AG04450 (cell line): Measurements from ENCODE around the gene TINAGL1. TPM values are rescaled to one million over a fixed set of nuclear protein-coding genes. Genes with fewer than 3 reads are reported as not detected.

ENCODE experiments used
- CTCF ChIA-PET: fragments of 300-600, 350-600 bp; formaldehyde crosslinking; extraction: SDS; loops from one replicate; lab custom pipeline; 2022; ENCODE audit warnings: antibody characterized with exemption, inconsistent platforms; lab: Charles Lee
- POLR2A ChIA-PET: fragments of 350-600 bp; formaldehyde crosslinking; extraction: SDS; loops from one replicate; lab custom pipeline; 2021; ENCODE audit warnings: antibody characterized with exemption, inconsistent platforms; lab: Yijun Ruan, JAX
- DNase-seq: peaks from one replicate; pipeline ENCODE4 v3.0.0-alpha.2; 2011; ENCODE audit warnings: low read depth, low spot score
- H3K27ac ChIP-seq: one replicate; pipeline ENCODE4 v1.5.1; 2012; ENCODE audit warnings: low read depth, low read length, control low read depth
- H3K27me3 ChIP-seq: one replicate; pipeline ENCODE4 v1.6.0; 2012; ENCODE audit warnings: low read length; ENCODE audit not compliant: control insufficient read depth, insufficient read depth
- H3K4me3 ChIP-seq: 2 replicates; pipeline ENCODE4 v1.5.1; 2011; ENCODE audit warnings: mild to moderate bottlenecking, low read depth, low read length, control low read depth
- H3K9me3 ChIP-seq: 2 replicates; pipeline ENCODE4 v1.5.1; 2012; ENCODE audit warnings: low read length; ENCODE audit not compliant: control insufficient read depth, insufficient read depth
- polyA plus RNA-seq: library from polyadenylated mRNA; depleted of rRNA; stranded (reverse); fragments of >200 nt; gene quantifications from 2 replicates; pipeline ENCODE4 v1.2.3, GENCODE V29; 2011
- TF ChIP-seq, protein P1 (sequence below): IDR thresholded peaks from 2 replicates; pipeline ENCODE4 v1.5.1; 2011; ENCODE audit warnings: low read depth, low read length, control low read depth, inconsistent platforms

The TINAGL1 gene
- polyA plus RNA-seq, 1 experiment: 0.36 TPM

DNA sequence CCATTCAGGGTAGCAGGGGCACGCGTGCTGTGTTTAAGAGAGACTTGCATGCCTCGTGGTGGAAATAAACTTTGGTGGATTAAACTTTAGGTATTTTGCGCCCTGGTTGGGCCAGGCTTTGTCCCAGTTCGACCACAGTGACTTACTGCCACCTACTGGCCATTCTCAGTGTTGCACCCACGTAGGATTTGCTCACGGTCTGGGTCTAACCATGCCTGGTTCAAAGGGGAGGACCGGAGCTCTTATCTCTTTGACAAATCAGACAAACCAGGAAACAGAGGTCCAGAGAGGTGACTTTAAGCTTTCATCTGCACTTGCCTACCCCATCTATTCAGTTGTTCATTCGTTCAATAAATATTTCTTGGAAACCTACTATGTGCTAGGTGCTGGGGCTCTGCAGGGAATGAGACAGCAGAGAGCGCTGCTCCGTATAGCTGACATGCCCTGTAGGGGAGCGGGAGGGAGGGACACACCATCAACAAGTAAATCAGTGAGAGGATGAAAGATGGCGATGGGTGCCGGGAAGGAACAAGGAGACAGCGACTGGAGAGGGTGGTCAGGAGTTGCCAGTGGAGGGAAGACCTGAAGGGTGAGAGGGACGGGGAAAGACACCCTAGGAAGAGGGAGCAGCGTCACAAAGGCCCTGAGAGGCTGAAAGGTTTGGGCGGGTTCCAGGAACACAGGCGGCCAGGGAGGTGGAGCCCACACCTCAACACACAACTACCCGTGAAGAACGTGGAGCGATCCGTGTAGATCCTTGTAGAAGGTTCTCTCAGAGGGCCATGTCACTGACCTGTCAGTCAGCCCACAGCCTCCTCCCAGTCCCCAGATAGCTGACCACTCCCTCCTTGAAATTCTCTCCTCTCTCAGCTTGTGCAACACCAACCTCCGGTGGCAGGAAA lies 27.2 kb upstream of the TINAGL1 start:
- peak; percentile 70 for DNase-seq
- peaks cover 20% of the 10 kb centered on the region for H3K27me3 ChIP-seq
- ChIA-PET POLR2A (interaction anchor here (0.6 to 1.2 kb wide), 3 partner anchors 97 to 253 kb away, joined by 3 to 4 read pairs (median 3); partner anchors contain the start of genes SNRNP40 and ZCCHC17), CTCF (interaction anchor here (0.5 to 3.9 kb wide), 54 partner anchors 9 to 498 kb away, joined by 3 to 57 read pairs (median 4); partner anchors contain the start of gene FABP3)
- H3K9me3 ChIP-seq: no peaks in the 10 kb centered on the region
- peak overlapping the region; percentile 49 for H3K4me3 ChIP-seq
- no peak overlapping the region for H3K27ac ChIP-seq
- TF ChIP-seq, protein P1, sequence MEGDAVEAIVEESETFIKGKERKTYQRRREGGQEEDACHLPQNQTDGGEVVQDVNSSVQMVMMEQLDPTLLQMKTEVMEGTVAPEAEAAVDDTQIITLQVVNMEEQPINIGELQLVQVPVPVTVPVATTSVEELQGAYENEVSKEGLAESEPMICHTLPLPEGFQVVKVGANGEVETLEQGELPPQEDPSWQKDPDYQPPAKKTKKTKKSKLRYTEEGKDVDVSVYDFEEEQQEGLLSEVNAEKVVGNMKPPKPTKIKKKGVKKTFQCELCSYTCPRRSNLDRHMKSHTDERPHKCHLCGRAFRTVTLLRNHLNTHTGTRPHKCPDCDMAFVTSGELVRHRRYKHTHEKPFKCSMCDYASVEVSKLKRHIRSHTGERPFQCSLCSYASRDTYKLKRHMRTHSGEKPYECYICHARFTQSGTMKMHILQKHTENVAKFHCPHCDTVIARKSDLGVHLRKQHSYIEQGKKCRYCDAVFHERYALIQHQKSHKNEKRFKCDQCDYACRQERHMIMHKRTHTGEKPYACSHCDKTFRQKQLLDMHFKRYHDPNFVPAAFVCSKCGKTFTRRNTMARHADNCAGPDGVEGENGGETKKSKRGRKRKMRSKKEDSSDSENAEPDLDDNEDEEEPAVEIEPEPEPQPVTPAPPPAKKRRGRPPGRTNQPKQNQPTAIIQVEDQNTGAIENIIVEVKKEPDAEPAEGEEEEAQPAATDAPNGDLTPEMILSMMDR: peak; percentile 90

DNA sequence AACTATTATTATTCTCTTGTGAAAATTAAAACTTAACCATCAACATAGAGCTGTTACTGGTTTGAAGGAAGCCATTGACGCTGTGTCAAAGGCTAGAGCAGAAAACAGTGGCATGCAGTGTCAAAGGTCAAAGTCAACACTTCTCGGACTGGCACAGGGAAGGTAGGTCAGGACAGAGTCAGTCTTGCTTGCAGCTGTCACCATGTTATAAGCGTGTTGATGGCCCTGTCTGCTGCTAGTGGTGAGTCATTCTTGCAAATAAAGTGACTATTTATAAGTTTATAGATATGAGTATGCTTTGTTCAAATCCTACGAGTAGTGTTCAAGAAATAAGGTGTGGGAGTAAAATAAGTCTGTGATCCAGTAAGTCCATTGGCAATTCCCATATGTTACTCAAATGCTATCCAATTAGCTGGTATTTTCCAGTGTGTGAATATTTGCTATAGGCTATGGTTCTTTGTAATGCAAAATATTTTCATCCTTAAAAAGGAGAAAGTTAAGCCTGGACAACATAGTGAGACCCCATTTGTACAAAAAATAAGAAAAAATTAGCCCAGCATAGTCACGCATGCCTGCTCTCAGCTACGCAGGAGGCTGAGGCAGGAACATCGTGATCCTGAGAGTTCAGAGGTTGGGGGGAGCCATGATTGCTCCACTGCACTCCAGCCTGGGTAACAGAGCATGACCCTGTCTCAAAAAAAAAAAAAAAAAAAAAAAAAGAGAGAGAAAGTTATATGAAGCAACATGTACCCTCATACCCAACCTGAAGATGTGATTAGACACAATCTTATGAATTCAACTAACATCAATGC lies 26.3 kb upstream of the TINAGL1 start:
- POLR2A ChIA-PET: interaction anchor here (1.1 to 1.2 kb wide), 2 partner anchors 239 to 254 kb away, joined by 3 to 4 read pairs; partner anchors contain the start of genes SNRNP40 and ZCCHC17
- CTCF ChIA-PET: interaction anchor here (0.6 to 3.9 kb wide), 30 partner anchors 11 to 388 kb away, joined by 3 to 57 read pairs (median 5); partner anchors contain the start of gene FABP3
- Histone ChIP-seq H3K27me3 (peaks cover 19% of the 10 kb centered on the region), H3K4me3 (no peak overlapping the region; the same call in 1 of the 2 replicates), H3K9me3 (no peaks in the 10 kb centered on the region), H3K27ac (no peak overlapping the region)
- TF ChIP-seq, protein P1: no peak
- DNase-seq: no peak

DNA sequence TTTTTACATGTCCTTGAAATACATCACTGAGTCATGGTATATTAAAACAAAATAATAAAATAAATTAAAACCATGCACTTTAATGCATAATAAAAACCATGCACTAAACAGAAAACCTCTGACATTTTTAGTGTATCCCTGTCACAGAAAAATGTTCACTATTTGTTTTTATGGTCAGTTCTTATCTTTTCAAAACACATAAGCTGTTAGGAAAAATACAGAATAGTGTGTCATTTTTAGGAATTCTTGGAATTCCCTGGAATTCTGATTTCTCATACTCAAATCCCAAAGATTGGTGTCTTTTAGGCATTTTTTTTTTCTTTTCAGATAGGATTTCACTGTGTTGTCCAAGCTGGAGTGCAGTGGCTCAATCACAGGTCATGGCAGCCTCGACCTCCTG lies 25.1 kb upstream of the TINAGL1 start:
- ChIA-PET CTCF (no interaction called here), POLR2A (no interaction called here)
- no peak for DNase-seq
- TF ChIP-seq, protein P1: no peak
- peaks cover 19% of the 10 kb centered on the region for H3K27me3 ChIP-seq
- no peak overlapping the region for H3K4me3 ChIP-seq
- H3K27ac ChIP-seq: no peak overlapping the region
- no peaks in the 10 kb centered on the region for H3K9me3 ChIP-seq

DNA sequence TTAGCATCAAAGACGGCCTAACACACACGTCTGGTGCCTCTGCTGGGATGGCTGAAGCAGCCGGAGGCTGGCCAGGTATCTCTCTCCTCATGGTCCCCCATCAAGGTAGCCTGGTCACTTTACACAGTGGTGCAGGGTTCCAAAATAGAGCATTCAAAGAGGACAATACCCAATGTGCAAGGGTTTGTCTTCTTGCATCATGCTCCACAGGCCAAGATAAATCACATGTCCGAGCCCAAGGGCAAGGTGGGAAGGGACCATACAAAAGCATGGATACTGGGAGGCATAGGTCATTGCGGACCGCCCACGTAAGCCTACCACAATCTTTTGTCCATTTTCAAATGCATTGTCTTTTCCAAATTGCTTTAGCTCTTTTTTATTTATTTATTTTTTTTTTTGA lies 23.8 kb upstream of the TINAGL1 start:
- H3K27me3 ChIP-seq: peaks cover 14% of the 10 kb centered on the region
- H3K9me3 ChIP-seq: no peaks in the 10 kb centered on the region
- H3K4me3 ChIP-seq: no peak overlapping the region
- DNase-seq: no peak
- POLR2A ChIA-PET: no interaction called here
- H3K27ac ChIP-seq: no peak overlapping the region
- TF ChIP-seq, protein P1: no peak
- CTCF ChIA-PET: interaction anchor here (1.1 kb wide), 1 partner anchor 158 kb away, joined by 4 read pairs; no protein-coding TSS in a partner anchor
